Endothelial cell of umbilical vein (primary cell): ENCODE data around the gene TESMIN.

Experiments
- GATA2 ChIP-seq: IDR thresholded peaks from 2 replicates; pipeline ENCODE4 v1.7.0; 2011; ENCODE audit warnings: low read depth, mild to moderate bottlenecking, moderate library complexity, mixed read lengths, low read length; ENCODE audit not compliant: insufficient read length, insufficient read depth
- MYC ChIP-seq: IDR thresholded peaks from one replicate; pipeline ENCODE4 v1.6.1; 2011; ENCODE audit warnings: mild to moderate bottlenecking, low read depth, low read length
- POLR2A ChIP-seq: IDR thresholded peaks from 2 replicates; pipeline ENCODE4 v1.6.1; 2012; ENCODE audit warnings: low read depth, mild to moderate bottlenecking, control low read depth, low read length
- TF ChIP-seq, protein P1 (sequence below), 2 donors: IDR thresholded peaks; 1 replicate in 1 of 2; 2 replicates in 1 of 2; pipeline ENCODE4 v1.5.1; 2011; ENCODE audit warnings: low read length in 2 of 2, mild to moderate bottlenecking in 2 of 2, moderate library complexity in 2 of 2, control low read depth in 1 of 2, inconsistent platforms in 1 of 2, low read depth in 1 of 2; ENCODE audit not compliant: insufficient read depth in 1 of 2; ENCODE audit errors: extremely low read depth in 1 of 2

DNA sequence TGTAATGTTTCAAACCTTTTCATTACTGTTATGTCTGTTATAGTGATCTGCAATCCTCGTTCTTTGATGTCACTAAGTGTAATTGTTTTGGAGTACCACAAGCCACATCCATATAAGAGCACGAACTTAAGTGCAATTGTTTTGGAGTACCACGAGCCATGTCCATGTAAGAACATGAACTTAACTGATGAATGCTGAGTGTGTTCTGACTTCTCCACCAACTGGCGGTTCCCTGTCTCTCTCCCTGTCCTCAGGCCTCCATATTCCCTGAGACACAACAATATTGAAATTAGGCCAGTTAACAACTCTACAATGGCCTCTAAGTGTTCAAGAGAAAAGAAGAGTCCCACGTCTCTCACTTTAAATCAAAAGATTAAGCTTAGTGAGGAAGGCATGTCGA is 23.5 kb downstream of the TESMIN start:
- TF ChIP-seq GATA2 (no peak), POLR2A (no peak), MYC (no peak)
- TF ChIP-seq, protein P1, sequence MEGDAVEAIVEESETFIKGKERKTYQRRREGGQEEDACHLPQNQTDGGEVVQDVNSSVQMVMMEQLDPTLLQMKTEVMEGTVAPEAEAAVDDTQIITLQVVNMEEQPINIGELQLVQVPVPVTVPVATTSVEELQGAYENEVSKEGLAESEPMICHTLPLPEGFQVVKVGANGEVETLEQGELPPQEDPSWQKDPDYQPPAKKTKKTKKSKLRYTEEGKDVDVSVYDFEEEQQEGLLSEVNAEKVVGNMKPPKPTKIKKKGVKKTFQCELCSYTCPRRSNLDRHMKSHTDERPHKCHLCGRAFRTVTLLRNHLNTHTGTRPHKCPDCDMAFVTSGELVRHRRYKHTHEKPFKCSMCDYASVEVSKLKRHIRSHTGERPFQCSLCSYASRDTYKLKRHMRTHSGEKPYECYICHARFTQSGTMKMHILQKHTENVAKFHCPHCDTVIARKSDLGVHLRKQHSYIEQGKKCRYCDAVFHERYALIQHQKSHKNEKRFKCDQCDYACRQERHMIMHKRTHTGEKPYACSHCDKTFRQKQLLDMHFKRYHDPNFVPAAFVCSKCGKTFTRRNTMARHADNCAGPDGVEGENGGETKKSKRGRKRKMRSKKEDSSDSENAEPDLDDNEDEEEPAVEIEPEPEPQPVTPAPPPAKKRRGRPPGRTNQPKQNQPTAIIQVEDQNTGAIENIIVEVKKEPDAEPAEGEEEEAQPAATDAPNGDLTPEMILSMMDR (IDR thresholded peaks at IDR 0.05; ENCODE audit: extremely low read depth in 1 of 2, insufficient read depth in 1 of 2, low read depth in 1 of 2, low read length in 2 of 2) = no peak
